Stomach (tissue), 4 donors: Measurements from ENCODE around the gene DLGAP1.

Experiments used
- CTCF ChIP-seq, 7 experiments: fragments of 450-650 bp in 4 of 7; fragments of 200-600 bp in 3 of 7; sonication (generic) in 3 of 7; IDR thresholded peaks; one replicate each; pipeline ENCODE4 v1.5.1; 2016 to 2019; ENCODE audit warnings: antibody characterized with exemption in 7 of 7, control low read depth in 2 of 7, mild to moderate bottlenecking in 1 of 7
- POLR2A ChIP-seq, 4 donors: fragments of 450-650 bp; IDR thresholded peaks; one replicate each; pipeline ENCODE4 v1.6.1; 2016; ENCODE audit warnings: antibody characterized with exemption in 4 of 4, control low read depth in 2 of 4, mild to moderate bottlenecking in 1 of 4, moderate library complexity in 1 of 4

DNA sequence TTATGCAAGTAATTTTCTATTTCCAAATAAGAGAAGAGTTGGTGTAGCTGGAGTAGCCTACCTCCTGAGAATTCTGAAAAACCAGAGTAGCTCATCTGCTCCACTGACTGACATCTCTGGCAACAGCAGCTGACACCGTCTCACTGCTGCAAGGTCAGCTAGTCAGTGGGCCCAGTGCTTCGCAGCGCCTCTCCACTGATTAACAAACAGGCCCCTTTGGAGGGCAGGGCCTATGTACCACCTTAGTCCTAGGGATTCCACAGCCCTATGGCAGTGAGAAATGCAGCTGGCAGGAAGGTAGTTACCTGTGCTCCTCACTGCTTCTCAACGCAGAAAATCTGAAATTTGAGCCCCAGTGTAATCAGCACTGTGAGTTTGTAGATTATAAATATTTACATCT, 97.5 kb downstream of the DLGAP1 start:
- TF ChIP-seq CTCF (IDR thresholded peaks at IDR 0.05): no peak
- no peak for TF ChIP-seq POLR2A (IDR thresholded peaks at IDR 0.05)
